Spleen (tissue), 11 donors: ENCODE results near the gene MT1F. TPM values are rescaled to one million over a fixed set of nuclear protein-coding genes. Genes with fewer than 3 reads are reported as not detected.
"Not testable (repeated sequence)": the region's sequence is repeated elsewhere in the genome, so short reads cannot be mapped to it uniquely, and the experiment has no call there.

Experiments used
- DNase-seq: peaks from one replicate; pipeline ENCODE4 v3.0.0-alpha.2; 2020
- H3K27ac ChIP-seq, 8 donors: fragments of 200-600 bp; sonication (generic) in 7 of 8; 1 replicate in 4 of 8; 2 replicates in 4 of 8; pipeline versions ENCODE4 v1.5.0 to v1.8.0; 2016 to 2021; ENCODE audit warnings: inconsistent platforms in 4 of 8, mild to moderate bottlenecking in 4 of 8, moderate library complexity in 1 of 8
- H3K27me3 ChIP-seq, 7 donors: fragments of 200-600 bp; sonication (generic) in 6 of 7; replicated peaks in 1 of 7; 1 replicate in 4 of 7; 2 replicates in 3 of 7; pipeline versions ENCODE4 v1.5.0 to v1.8.0; 2016 to 2021; ENCODE audit warnings: inconsistent platforms in 3 of 7, mild to moderate bottlenecking in 1 of 7
- H3K36me3 ChIP-seq, 6 donors: fragments of 200-600 bp; sonication (generic) in 5 of 6; 1 replicate in 4 of 6; 2 replicates in 2 of 6; pipeline versions ENCODE4 v1.5.0 to v1.8.0; 2016 to 2021; ENCODE audit warnings: inconsistent platforms in 2 of 6
- H3K4me1 ChIP-seq, 6 donors: fragments of 200-600 bp; sonication (generic) in 5 of 6; 1 replicate in 3 of 6; 2 replicates in 3 of 6; pipeline versions ENCODE4 v1.5.0 to v1.8.0; 2016 to 2021; ENCODE audit warnings: inconsistent platforms in 3 of 6
- H3K4me3 ChIP-seq, 8 donors: fragments of 200-600 bp; sonication (generic) in 7 of 8; 1 replicate in 4 of 8; 2 replicates in 4 of 8; pipeline versions ENCODE4 v1.5.0 to v1.8.0; 2016 to 2021; ENCODE audit warnings: inconsistent platforms in 4 of 8, mild to moderate bottlenecking in 4 of 8, moderate library complexity in 2 of 8
- H3K9me3 ChIP-seq, 8 donors: fragments of 200-600 bp; sonication (generic) in 7 of 8; 1 replicate in 4 of 8; 2 replicates in 4 of 8; pipeline versions ENCODE4 v1.5.0 to v1.8.0; 2016 to 2021; ENCODE audit warnings: inconsistent platforms in 4 of 8
- CTCF ChIP-seq, 11 experiments: fragments of 200-600 bp in 7 of 11; fragments of 450-650 bp in 4 of 11; sonication (generic) in 4 of 11; IDR thresholded peaks in 8 of 11; conservative IDR thresholded peaks in 3 of 11; 1 replicate in 7 of 11; 2 replicates in 4 of 11; pipeline versions ENCODE4 v1.4.0 to v1.8.0; 2016 to 2021; ENCODE audit warnings: antibody characterized with exemption in 11 of 11, inconsistent platforms in 4 of 11, mild to moderate bottlenecking in 1 of 11
- POLR2A ChIP-seq, 3 donors: fragments of 450-650 bp; IDR thresholded peaks; one replicate each; pipeline ENCODE4 v1.5.1; 2017; ENCODE audit warnings: antibody characterized with exemption in 3 of 3, mild to moderate bottlenecking in 1 of 3
- POLR2AphosphoS5 ChIP-seq, 3 donors: sonication (generic); formaldehyde crosslinking; IDR thresholded peaks; one replicate each; pipeline ENCODE4 v1.5.1; 2017; ENCODE audit warnings: antibody characterized with exemption in 3 of 3
- WGBS, 5 donors: extraction: QIAGEN DNeasy Blood & Tissue Kit in 3 of 5; methylation state at CpG; one replicate each; pipeline versions ENCODE4 v1.1.5 to v1.1.7; 2013 to 2018; 5-methylcytosine and 5-hydroxymethylcytosine counted together
- intact Hi-C: fragments of 100-400 bp; cut with DNase I; formaldehyde crosslinking; loops from one replicate; pipeline ENCODE4 v1.15.0; 2023; ENCODE audit warnings: low total_unique reads
- polyA plus RNA-seq, 3 donors: library from polyadenylated mRNA; stranded (reverse); fragments of 200-250 nt; gene quantifications; one replicate each; pipeline ENCODE4 v1.2.1, GENCODE V29; 2013
- total RNA-seq, 7 donors: library from RNA; depleted of rRNA in 3 of 7; stranded (reverse); fragments of >200 nt in 3 of 7; fragmentation: NEBNext Ultra II Directional in 4 of 7; extraction: Animal tissue kit (Norgen Biotek cat#: 25700) in 4 of 7; gene quantifications; one replicate each; pipeline versions ENCODE4 v1.1.0 to v1.2.1, GENCODE V29; 2016 to 2021
- donor health status: healthy with polysubstance abuse.
- donor health status: DM: no; HTN: no; CAD: no; lungs with moderate emphysema.
- donor health status: DM: no; HTN: no; CAD: no.
- donor health status: Bipolar disorder and iron deficiency.
- donor health status: healthy.
- donor health status: DM: no; HTN: no; CAD: no.
- donor health status: DM: yes; HTN: yes; CAD: no.

The MT1F gene
- total and polyA plus RNA-seq, 10 donors, result 6.4 to 21.0 (median 15.6) TPM

- no peak overlapping the region for H3K27ac ChIP-seq
- TF ChIP-seq POLR2AphosphoS5 (IDR thresholded peaks at IDR 0.05), result no peak
- H3K27me3 ChIP-seq, result peaks cover 0 to 42% (median 6%) of the 10 kb centered on the region in 7 donors
- no peaks in the 10 kb centered on the region for H3K36me3 ChIP-seq
- no peaks in the 10 kb centered on the region for H3K9me3 ChIP-seq
- DNase-seq, result no peak
- 73 to 81% (median 79%) methylated on average over 7 of the region's 7 CpGs for WGBS, 5 donors
- intact Hi-C loops, result no loop called here
- H3K4me1 ChIP-seq, result peaks cover 0 to 12% (median 10%) of the 10 kb centered on the region in 6 donors
- H3K4me3 ChIP-seq, result no peak overlapping the region
Observed at GRCh38 chr16:56653218-56653617, 4.5 kb upstream of the MT1F start.

GRCh38 chr16:56658327-56658875, 642 bp downstream of the MT1F start:
- intact Hi-C loops, result no loop called here
- peak overlapping the region; percentile 49 to 81 (median 66) for H3K4me3 ChIP-seq
- peaks cover 0 to 36% (median 8%) of the 10 kb centered on the region in 7 donors for H3K27me3 ChIP-seq
- H3K9me3 ChIP-seq, result no peaks in the 10 kb centered on the region
- no peaks in the 10 kb centered on the region for H3K36me3 ChIP-seq
- no peak for TF ChIP-seq POLR2A (IDR thresholded peaks at IDR 0.05)
- TF ChIP-seq CTCF (IDR thresholded peaks at IDR 0.05 in 8 of 11, conservative IDR thresholded peaks at IDR 0.05 in 3 of 11), result no peak
- no peak for TF ChIP-seq POLR2AphosphoS5 (IDR thresholded peaks at IDR 0.05)
- H3K4me1 ChIP-seq, result peaks cover 0 to 35% (median 24%) of the 10 kb centered on the region in 6 donors
- H3K27ac ChIP-seq, result peak overlapping the region in 6 of 8 donors; percentile 61 to 86 (median 80)
- 30 to 49% (median 36%) methylated on average over 5 to 10 of the region's 10 CpGs for WGBS, 5 donors
- DNase-seq, result no peak

GRCh38 chr16:56662357-56663354, 4.9 kb downstream of the MT1F start:
- Histone ChIP-seq H3K4me1 (peaks cover 0 to 35% (median 19%) of the 10 kb centered on the region in 6 donors), H3K27me3 (peaks cover 0 to 74% (median 22%) of the 10 kb centered on the region in 7 donors), H3K27ac (peak overlapping the region in 5 of 8 donors; percentile 31 to 53 (median 50)), H3K36me3 (no peaks in the 10 kb centered on the region), H3K9me3 (no peaks in the 10 kb centered on the region), H3K4me3 (peak overlapping the region in 7 of 8 donors; percentile 22 to 66 (median 34))
- DNase-seq, result no peak
- intact Hi-C loops, result no loop called here
- 11 to 13% (median 12%) methylated on average over 36 to 48 of the region's 48 CpGs for WGBS, 5 donors
- TF ChIP-seq POLR2AphosphoS5 (IDR thresholded peaks at IDR 0.05) (peak in 1 of 3 donors; percentile 29), POLR2A (IDR thresholded peaks at IDR 0.05) (no peak)

GRCh38 chr16:56664506-56664905, 6.7 kb downstream of the MT1F start:
- H3K4me3 ChIP-seq, result no peak overlapping the region
- TF ChIP-seq CTCF (IDR thresholded peaks at IDR 0.05 in 8 of 11, conservative IDR thresholded peaks at IDR 0.05 in 3 of 11) (no peak), POLR2AphosphoS5 (IDR thresholded peaks at IDR 0.05) (no peak), POLR2A (IDR thresholded peaks at IDR 0.05) (no peak)
- intact Hi-C loops, result no loop called here
- H3K27ac ChIP-seq, result no peak overlapping the region
- H3K27me3 ChIP-seq, result peaks cover 0 to 77% (median 40%) of the 10 kb centered on the region in 7 donors
- 86 to 100% (median 97%) methylated on average over 1 of the region's 1 CpG for WGBS, 5 donors
- H3K9me3 ChIP-seq, result no peaks in the 10 kb centered on the region
- no peaks in the 10 kb centered on the region for H3K36me3 ChIP-seq
- H3K4me1 ChIP-seq, result peaks cover 3 to 31% (median 14%) of the 10 kb centered on the region in 6 donors
- DNase-seq, result no peak

- DNase-seq, H3K27ac ChIP-seq, H3K36me3 ChIP-seq, H3K4me3 ChIP-seq, intact Hi-C loops, H3K9me3 ChIP-seq: not testable (repeated sequence)
- Histone ChIP-seq H3K27me3 (peaks cover 0 to 88% (median 51%) of the 10 kb centered on the region in 7 donors), H3K4me1 (peaks cover 3 to 40% (median 21%) of the 10 kb centered on the region in 6 donors)
- 69 to 80% (median 73%) methylated on average over 8 of the region's 8 CpGs for WGBS, 5 donors
Observed at GRCh38 chr16:56665286-56666261, 7.8 kb downstream of the MT1F start.
